NCI-H1092 (cell line): Measurements from ENCODE around the gene CCL4.
"Not testable (repeated sequence)": the region's sequence is repeated elsewhere in the genome, so short reads cannot be mapped to it uniquely, and the experiment has no call there.

Experiments used
- DNase-seq: peaks from one replicate; lab custom pipeline; 2025; lab: John Stamatoyannopoulos, UW

The CCL4 gene

GRCh38 chr17:36117505-36118382, 14.1 kb downstream of the CCL4 start:
- no peak for DNase-seq

- DNase-seq: no peak
These were observed 15.1 kb downstream of the CCL4 start for GRCh38 chr17:36118477-36119353.

- DNase-seq: no peak
These were observed 16.6 kb downstream of the CCL4 start for GRCh38 chr17:36120221-36120620.

GRCh38 chr17:36121099-36121498, 17.5 kb downstream of the CCL4 start:
- DNase-seq: not testable (repeated sequence)

- no peak for DNase-seq
These were observed 19.8 kb downstream of the CCL4 start for GRCh38 chr17:36123431-36123830.

GRCh38 chr17:36124879-36125824, 21.5 kb downstream of the CCL4 start:
- no peak for DNase-seq

- DNase-seq: no peak
These were observed 23.7 kb downstream of the CCL4 start for GRCh38 chr17:36127199-36127893.

GRCh38 chr17:36127911-36128310, 24.3 kb downstream of the CCL4 start:
- no peak for DNase-seq

- no peak for DNase-seq
These were observed 24.9 kb downstream of the CCL4 start for GRCh38 chr17:36128411-36128978.

GRCh38 chr17:36129616-36130015, 26.0 kb downstream of the CCL4 start:
- no peak for DNase-seq

- no peak for DNase-seq
These were observed 26.7 kb downstream of the CCL4 start for GRCh38 chr17:36130346-36130745.

GRCh38 chr17:36131421-36131820, 27.8 kb downstream of the CCL4 start:
- no peak for DNase-seq

GRCh38 chr17:36131931-36132330, 28.3 kb downstream of the CCL4 start:
- no peak for DNase-seq

GRCh38 chr17:36132421-36132831, 28.8 kb downstream of the CCL4 start:
- DNase-seq: no peak

GRCh38 chr17:36133602-36134236, 30.1 kb downstream of the CCL4 start:
- DNase-seq: no peak

GRCh38 chr17:36135465-36135864, 31.8 kb downstream of the CCL4 start:
- no peak for DNase-seq

GRCh38 chr17:36136036-36136435, 32.4 kb downstream of the CCL4 start:
- no peak for DNase-seq

- no peak for DNase-seq
These were observed 32.8 kb downstream of the CCL4 start for GRCh38 chr17:36136439-36136838.

- no peak for DNase-seq
These were observed 38.6 kb downstream of the CCL4 start for GRCh38 chr17:36142235-36142634.

- DNase-seq: no peak
These were observed 39.2 kb downstream of the CCL4 start for GRCh38 chr17:36142806-36143205.
